Neuronal stem cell (in vitro differentiated cells): ENCODE results near the gene ATP1A2. TPM values are rescaled to one million over a fixed set of nuclear protein-coding genes. Genes with fewer than 3 reads are reported as not detected.

Experiments used
- DNase-seq: peaks from one replicate; pipeline ENCODE4 v3.0.0-alpha.2; 2013; ENCODE audit warnings: low spot score
- H2AFZ ChIP-seq: one replicate; pipeline ENCODE4 v1.6.1; 2013; ENCODE audit warnings: mild to moderate bottlenecking, low read length, inconsistent platforms
- H2AK5ac ChIP-seq: 2 replicates; pipeline ENCODE4 v1.6.1; 2013; ENCODE audit warnings: low read depth, mild to moderate bottlenecking, inconsistent platforms, low read length, moderate library complexity, mixed read lengths
- H2BK120ac ChIP-seq: 2 replicates; pipeline ENCODE4 v1.6.1; 2013; ENCODE audit warnings: low read depth, mild to moderate bottlenecking, inconsistent platforms, low read length, moderate library complexity, mixed read lengths
- H2BK12ac ChIP-seq: one replicate; pipeline ENCODE4 v1.6.1; 2013; ENCODE audit warnings: low read length, inconsistent platforms
- H2BK15ac ChIP-seq: 2 replicates; pipeline ENCODE4 v1.6.1; 2013; ENCODE audit warnings: mild to moderate bottlenecking, low read length, inconsistent platforms, mixed read lengths
- H2BK5ac ChIP-seq: one replicate; pipeline ENCODE4 v1.6.1; 2013; ENCODE audit warnings: inconsistent platforms, mild to moderate bottlenecking, low read length, moderate library complexity
- H3K14ac ChIP-seq: one replicate; pipeline ENCODE4 v1.6.1; 2013; ENCODE audit warnings: low read length, inconsistent platforms
- H3K18ac ChIP-seq: 2 replicates; pipeline ENCODE4 v1.6.1; 2013; ENCODE audit warnings: low read length, inconsistent platforms
- H3K23ac ChIP-seq: 2 replicates; pipeline ENCODE4 v1.6.1; 2013; ENCODE audit warnings: low read depth, mild to moderate bottlenecking, mixed read lengths, low read length, inconsistent platforms; ENCODE audit not compliant: poor library complexity
- H3K27ac ChIP-seq: replicated peaks from 3 replicates; pipeline ENCODE4 v1.5.1; 2013; ENCODE audit warnings: low read length, inconsistent platforms
- H3K27me3 ChIP-seq, 3 experiments: 2 replicates each; pipeline ENCODE4 v1.6.1; 2013; ENCODE audit warnings: low read length in 3 of 3, mild to moderate bottlenecking in 2 of 3, inconsistent platforms in 1 of 3, low read depth in 1 of 3, mixed read lengths in 1 of 3, moderate library complexity in 1 of 3; ENCODE audit not compliant: control insufficient read depth in 3 of 3, insufficient read depth in 3 of 3
- H3K36me3 ChIP-seq, 2 donors: replicated peaks in 1 of 2; 2 replicates each; pipeline ENCODE4 v1.6.1; 2013; ENCODE audit warnings: low read length in 2 of 2; ENCODE audit not compliant: control insufficient read depth in 2 of 2, insufficient read depth in 2 of 2
- H3K4ac ChIP-seq: 2 replicates; pipeline ENCODE4 v1.6.1; 2013; ENCODE audit warnings: inconsistent platforms, mild to moderate bottlenecking, low read length, moderate library complexity
- H3K4me1 ChIP-seq, 2 donors: 1 replicate in 1 of 2; 2 replicates in 1 of 2; pipeline ENCODE4 v1.6.1; 2013; ENCODE audit warnings: low read length in 2 of 2, low read depth in 1 of 2; ENCODE audit not compliant: control insufficient read depth in 2 of 2, insufficient read depth in 1 of 2
- H3K4me2 ChIP-seq: one replicate; pipeline ENCODE4 v1.6.1; 2013; ENCODE audit warnings: mild to moderate bottlenecking, low read length, inconsistent platforms; ENCODE audit not compliant: insufficient read depth, poor library complexity, severe bottlenecking
- H3K4me3 ChIP-seq, 2 donors: 2 replicates each; pipeline ENCODE4 v1.5.1; 2013; ENCODE audit warnings: low read length in 2 of 2, mild to moderate bottlenecking in 2 of 2, inconsistent platforms in 1 of 2, moderate library complexity in 1 of 2
- H3K79me1 ChIP-seq: one replicate; pipeline ENCODE4 v1.6.1; 2013; ENCODE audit warnings: low read depth, mild to moderate bottlenecking, inconsistent platforms, low read length, moderate library complexity
- H3K9ac ChIP-seq: one replicate; pipeline ENCODE4 v1.6.1; 2013; ENCODE audit warnings: mild to moderate bottlenecking, low read depth, low read length, inconsistent platforms; ENCODE audit not compliant: poor library complexity
- H3K9me3 ChIP-seq, 2 donors: replicated peaks in 1 of 2; 2 replicates each; pipeline versions ENCODE3 to v1.6.1; 2013; ENCODE audit warnings: low read length in 2 of 2, mild to moderate bottlenecking in 2 of 2, inconsistent platforms in 1 of 2, low read depth in 1 of 2, mixed read lengths in 1 of 2, moderate library complexity in 1 of 2; ENCODE audit not compliant: control insufficient read depth in 2 of 2, insufficient read depth in 1 of 2
- H4K8ac ChIP-seq: one replicate; pipeline ENCODE4 v1.6.1; 2013; ENCODE audit warnings: low read depth, mild to moderate bottlenecking, inconsistent platforms, low read length, moderate library complexity
- H4K91ac ChIP-seq: one replicate; pipeline ENCODE4 v1.6.1; 2013; ENCODE audit warnings: low read length, low read depth, mild to moderate bottlenecking, inconsistent platforms; ENCODE audit not compliant: poor library complexity
- WGBS, 2 donors: extraction: QIAGEN DNeasy Blood & Tissue Kit; methylation state at CpG; one replicate each; pipeline ENCODE4 v1.1.7; 2013; ENCODE audit warnings: missing lambda C conversion rate in 2 of 2, mixed read lengths in 1 of 2; ENCODE audit not compliant: insufficient read length in 2 of 2, insufficient replicate concordance in 1 of 2; ENCODE audit errors: extremely low coverage in 2 of 2; 5-methylcytosine and 5-hydroxymethylcytosine counted together
- polyA plus RNA-seq, 2 experiments: library from polyadenylated mRNA; stranded (reverse); fragments of 200-250 nt; gene quantifications; one replicate each; pipeline ENCODE4 v1.2.3, GENCODE V29; 2013

Gene ATP1A2
- 56.5 TPM for polyA plus RNA-seq (2013, experiment 1 of 2)
- polyA plus RNA-seq (2013, experiment 2 of 2): 57.9 TPM

GRCh38 chr1:160115545-160116282 lies at the start of gene ATP1A2:
Gene ATP1A2, plus strand, starts transcription at chr1:160115759. Its CDS starts 103 bp downstream, at chr1:160115862.
- peak within 1 kb of the TSS; percentile 71 for H3K18ac ChIP-seq
- H2BK5ac ChIP-seq: no peak within 1 kb of the TSS
- H2BK15ac ChIP-seq: peak within 1 kb of the TSS; percentile 43
- no peaks in the 10 kb centered on the region for H3K36me3 ChIP-seq
- no peaks in the 10 kb centered on the region for H3K9me3 ChIP-seq
- peak within 1 kb of the TSS; percentile 77 for H3K14ac ChIP-seq
- DNase-seq: peak; percentile 66
- no peak within 1 kb of the TSS for H2BK120ac ChIP-seq
- peak within 1 kb of the TSS; percentile 8 for H3K23ac ChIP-seq
- no peak within 1 kb of the TSS for H4K91ac ChIP-seq
- H3K27me3 ChIP-seq: no peaks in the 10 kb centered on the region
- peak within 1 kb of the TSS; percentile 38 for H2AK5ac ChIP-seq
- no CpG with 5 or more reads among the region's 16 CpGs for WGBS, 2 donors
- H3K79me1 ChIP-seq: peaks cover 3% of the 10 kb centered on the region
- no peak within 1 kb of the TSS for H2BK12ac ChIP-seq
- H3K4me3 ChIP-seq: peak within 1 kb of the TSS; percentile 23 to 77
- H3K9ac ChIP-seq: peak within 1 kb of the TSS; percentile 81
- H3K27ac ChIP-seq: peak within 1 kb of the TSS; percentile 57
- peak within 1 kb of the TSS; percentile 70 for H2AFZ ChIP-seq
- no peak within 1 kb of the TSS for H3K4ac ChIP-seq
- H3K4me1 ChIP-seq: peaks cover 50 to 55% of the 10 kb centered on the region in 2 donors
- peak within 1 kb of the TSS; percentile 83 for H3K4me2 ChIP-seq
- no peak within 1 kb of the TSS for H4K8ac ChIP-seq

GRCh38 chr1:160066829-160067745 lies 48.5 kb upstream of the ATP1A2 start:
- no peak overlapping the region for H2BK120ac ChIP-seq
- H3K27me3 ChIP-seq: peaks cover 4 to 63% (median 14%) of the 10 kb centered on the region in 3 experiments
- H3K27ac ChIP-seq: no peak overlapping the region
- peak overlapping the region; percentile 49 for H2AFZ ChIP-seq
- no peak overlapping the region for H4K91ac ChIP-seq
- H3K9me3 ChIP-seq: no peaks in the 10 kb centered on the region
- no peak overlapping the region for H3K4me2 ChIP-seq
- no peak overlapping the region for H3K4me3 ChIP-seq
- H2AK5ac ChIP-seq: peak overlapping the region; percentile 15
- no peak overlapping the region for H3K18ac ChIP-seq
- H3K79me1 ChIP-seq: no peaks in the 10 kb centered on the region
- WGBS, 2 donors: no CpG with 5 or more reads among the region's 6 CpGs
- H3K14ac ChIP-seq: peak overlapping the region; percentile 27
- no peak overlapping the region for H3K9ac ChIP-seq
- peaks cover 22 to 34% of the 10 kb centered on the region in 2 donors for H3K4me1 ChIP-seq
- no peak overlapping the region for H3K23ac ChIP-seq
- no peak overlapping the region for H3K4ac ChIP-seq
- no peak overlapping the region for H4K8ac ChIP-seq
- H2BK5ac ChIP-seq: no peak overlapping the region
- H2BK15ac ChIP-seq: no peak overlapping the region
- no peaks in the 10 kb centered on the region for H3K36me3 ChIP-seq
- DNase-seq: no peak
- H2BK12ac ChIP-seq: no peak overlapping the region

GRCh38 chr1:160068225-160068624 lies 47.3 kb upstream of the ATP1A2 start:
- H3K27me3 ChIP-seq: peaks cover 4 to 72% (median 14%) of the 10 kb centered on the region in 3 experiments
- WGBS, 2 donors: no CpG with 5 or more reads among the region's 5 CpGs

More at GRCh38 chr1:160068225-160068624, 47.3 kb upstream of the ATP1A2 start:
- no peak for DNase-seq
- Histone ChIP-seq H2BK120ac (no peak overlapping the region), H2AK5ac (peak overlapping the region; percentile 12), H2BK12ac (no peak overlapping the region), H2BK5ac (no peak overlapping the region), H3K9ac (no peak overlapping the region), H2AFZ (no peak overlapping the region), H3K4me2 (no peak overlapping the region), H3K79me1 (no peaks in the 10 kb centered on the region), H3K23ac (no peak overlapping the region), H3K4ac (no peak overlapping the region), H3K36me3 (no peaks in the 10 kb centered on the region), H4K8ac (no peak overlapping the region), H2BK15ac (no peak overlapping the region), H3K4me3 (no peak overlapping the region), H3K18ac (no peak overlapping the region), H3K4me1 (peaks cover 13 to 26% of the 10 kb centered on the region in 2 donors), H4K91ac (no peak overlapping the region), H3K27ac (no peak overlapping the region), H3K14ac (no peak overlapping the region), H3K9me3 (peaks cover 0 to 2% of the 10 kb centered on the region in 2 donors)
